Smooth muscle cell of the umbilical artery (primary cell): ENCODE data around the gene MYO9B. TPM values are rescaled to one million over a fixed set of nuclear protein-coding genes. Genes with fewer than 3 reads are reported as not detected.

Source experiments
- total RNA-seq: library from RNA; depleted of rRNA; stranded (reverse); fragments of >200 nt; gene quantifications from 2 replicates; pipeline ENCODE4 v1.2.3, GENCODE V29; 2014

MYO9B gene
- 75.4 and 148 TPM in 2 replicates for total RNA-seq

DNA sequence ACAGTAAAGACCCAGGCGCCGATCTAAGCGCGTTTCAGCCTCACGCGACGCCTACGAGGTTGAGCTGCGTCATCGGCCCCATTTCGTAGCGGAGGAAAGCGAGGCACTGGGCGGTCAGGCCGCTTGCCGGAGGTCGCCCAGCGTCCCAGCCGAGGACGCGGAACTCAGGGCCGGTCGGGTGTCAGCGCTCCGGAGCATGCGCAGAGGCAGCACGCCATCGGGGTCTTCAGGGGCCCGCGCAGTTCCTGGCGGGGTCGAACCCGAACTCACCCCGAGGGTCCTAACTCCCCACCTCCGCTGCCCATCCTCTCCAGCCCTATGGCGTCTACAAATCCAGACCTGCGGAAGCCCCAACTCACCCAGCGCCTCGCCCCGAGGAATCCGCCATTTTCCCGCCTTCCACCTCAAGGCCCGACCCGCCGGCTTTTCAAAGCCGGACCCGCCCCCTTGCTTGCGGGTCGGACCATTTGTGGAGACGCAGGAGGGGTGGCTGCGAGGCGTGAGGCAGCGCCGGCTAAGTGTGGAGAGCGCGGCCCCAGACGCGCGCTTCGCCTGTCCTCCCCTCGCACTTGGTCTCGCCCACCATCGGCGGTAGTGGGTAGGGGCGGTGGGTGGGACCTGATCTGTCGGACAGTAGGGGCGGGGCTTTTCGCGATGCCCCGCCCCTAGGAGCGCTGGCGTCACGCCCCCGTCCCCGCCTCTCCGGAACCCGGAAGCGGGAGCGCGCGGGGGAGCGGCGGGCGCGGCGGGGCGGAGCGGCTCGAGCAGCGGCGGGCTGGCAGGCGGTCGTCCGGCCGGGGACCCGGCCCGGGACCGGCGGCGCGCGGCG is at the start of gene MYO9B, which contains the start of gene HAUS8:
Gene MYO9B (plus strand): TSS at position 743 of the 829 bp plus-strand sequence. CDS start 25,941 bp downstream, outside the sequence.
Gene HAUS8 (minus strand): TSS at position 418 of the 829 bp plus-strand sequence. CDS start 30 bp downstream, at position 388.

DNA sequence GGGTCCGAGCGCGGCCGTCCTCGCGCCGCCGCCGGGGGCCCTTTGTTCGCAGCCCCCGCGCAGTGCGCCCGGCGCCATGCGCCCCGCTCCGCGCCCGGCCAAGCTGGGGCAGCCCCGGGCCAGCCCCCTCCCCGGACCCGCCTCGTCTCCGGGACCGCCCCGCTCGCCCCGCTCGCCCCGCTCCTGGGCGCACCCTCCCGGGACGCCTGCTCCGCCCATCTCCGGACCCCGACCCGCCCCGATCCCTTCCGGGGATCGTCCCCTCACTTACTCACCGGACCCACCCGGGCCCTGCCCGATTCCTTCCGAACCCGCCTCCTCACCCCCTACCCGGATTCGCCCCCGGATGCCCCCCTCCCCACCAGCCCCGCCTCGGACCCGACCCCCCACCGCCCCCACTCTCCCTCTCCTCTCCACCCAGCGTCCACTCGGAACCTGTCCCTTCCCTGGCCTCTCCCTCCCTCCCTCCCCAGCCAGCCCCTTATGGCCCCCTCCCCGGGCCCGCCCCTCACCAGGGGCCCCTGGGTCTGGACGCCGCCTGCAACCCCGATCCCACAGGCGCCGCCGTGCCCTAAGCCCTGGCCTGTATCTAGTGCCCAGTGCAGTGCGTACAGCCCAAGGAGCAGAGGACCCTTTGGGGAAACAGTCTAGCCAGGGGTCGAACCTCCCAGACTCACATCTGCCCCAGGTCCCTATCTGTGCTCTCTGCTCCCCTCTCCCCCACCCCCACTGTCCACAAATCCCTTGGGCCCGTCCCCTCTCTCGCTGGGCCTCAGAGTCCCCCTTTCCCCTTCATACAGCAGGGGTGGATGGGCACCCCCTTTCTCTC is 48.7 kb upstream of the MYO9B start, which contains the start of gene CPAMD8:
Gene CPAMD8 (minus strand): TSS at position 105 of the 829 bp plus-strand sequence. CDS start 168 bp downstream, outside the sequence.

GRCh38 chr19:17215127-17215971 is 139.8 kb downstream of the MYO9B start, which contains the start of gene USE1:
USE1 (plus strand) TSS chr19:17215357; CDS start chr19:17215406, 49 bp downstream.

DNA sequence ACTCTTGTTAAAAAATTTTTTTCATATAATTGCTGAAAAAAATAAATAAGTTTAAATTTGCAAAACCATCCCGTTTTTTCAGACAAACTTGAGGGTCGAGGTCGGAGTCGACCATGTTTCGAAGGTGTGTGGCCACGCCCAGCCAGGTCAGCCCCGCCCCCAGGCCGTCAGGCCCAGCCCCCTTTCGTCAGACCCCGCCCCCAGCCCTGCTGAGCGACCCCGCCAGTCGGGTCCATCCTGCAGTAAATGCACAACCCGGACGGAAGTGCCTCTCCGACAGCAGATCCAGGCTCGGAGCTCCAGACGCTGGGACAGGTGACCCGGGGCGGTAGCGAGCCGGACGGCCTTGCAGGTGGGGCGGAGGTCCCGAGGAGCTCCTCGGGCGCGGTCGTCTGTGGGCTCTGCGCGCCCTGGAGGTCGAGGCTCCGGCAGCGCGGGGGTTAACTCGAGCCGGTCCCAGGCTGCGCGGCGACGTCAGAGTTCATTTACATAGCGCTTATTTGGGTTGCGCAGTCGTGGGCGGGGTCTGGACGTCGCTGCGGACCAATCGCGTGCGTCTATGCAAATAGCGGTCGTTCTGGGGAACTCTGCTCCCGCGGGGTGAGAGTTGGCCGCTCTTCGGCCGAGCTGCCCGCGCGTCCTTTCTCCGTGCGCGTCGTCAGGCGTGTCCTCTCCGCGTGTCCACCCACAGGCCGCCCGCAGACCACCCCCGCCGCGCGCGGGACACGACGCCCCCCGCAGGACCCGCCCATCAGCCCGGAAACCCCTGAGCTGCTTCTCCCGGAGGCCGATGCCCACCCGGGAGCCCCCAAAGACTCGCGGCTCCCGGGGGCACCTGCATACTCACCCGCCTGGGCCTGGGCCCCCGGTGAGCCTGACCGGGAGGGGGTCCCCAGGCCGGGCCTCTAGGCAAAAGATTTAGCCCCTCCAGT is 150.7 kb downstream of the MYO9B start, which contains the start of gene OCEL1:
Gene OCEL1 (plus strand): TSS at position 225 of the 932 bp plus-strand sequence. CDS start 22 bp downstream, at position 247.

GRCh38 chr19:17245535-17245984 is 170.0 kb downstream of the MYO9B start, which contains the start of gene NR2F6:
NR2F6 (minus strand) TSS chr19:17245919; CDS start chr19:17245220, 699 bp downstream.

Other genes starting within 250 kb of the MYO9B start
- 22.6 and 60.9 TPM in 2 replicates for gene SIN3B, start 246.4 kb upstream of the MYO9B start, total RNA-seq
- gene F2RL3, start 186.8 kb upstream of the MYO9B start, total RNA-seq = not detected in 2 replicates
- gene CPAMD8, start 49.0 kb upstream of the MYO9B start, total RNA-seq = 0.23 and 0.59 TPM in 2 replicates
- gene HAUS8, start 325 bp upstream of the MYO9B start, total RNA-seq = 1.8 and 2.8 TPM in 2 replicates
- 16.6 and 19.0 TPM in 2 replicates for gene USE1, start 139.6 kb downstream of the MYO9B start, total RNA-seq
- 4.3 and 5.3 TPM in 2 replicates for gene OCEL1, start 150.4 kb downstream of the MYO9B start, total RNA-seq
- 44.4 and 54.9 TPM in 2 replicates for gene NR2F6, start 170.1 kb downstream of the MYO9B start, total RNA-seq
- 0.05 TPM in 1 of 2 replicates, not detected in the other for gene USHBP1, start 189.0 kb downstream of the MYO9B start, total RNA-seq
- 75.2 and 78.1 TPM in 2 replicates for gene BABAM1, start 191.7 kb downstream of the MYO9B start, total RNA-seq
- gene ANKLE1, start 206.1 kb downstream of the MYO9B start, total RNA-seq = 0.51 and 0.59 TPM in 2 replicates
- gene ABHD8, start 227.6 kb downstream of the MYO9B start, total RNA-seq = 11.6 and 14.0 TPM in 2 replicates
- gene MRPL34, start 230.1 kb downstream of the MYO9B start, total RNA-seq = 21.4 and 23.2 TPM in 2 replicates
- 27.3 and 37.1 TPM in 2 replicates for gene DDA1, start 233.8 kb downstream of the MYO9B start, total RNA-seq